IMR-90 (cell line): ENCODE measurements around the gene TMEM212. TPM values are rescaled to one million over a fixed set of nuclear protein-coding genes. Genes with fewer than 3 reads are reported as not detected.

ENCODE experiments used
- ATAC-seq: fragments of 200-7000 bp; cut with Tn5 transposase; 2 replicates; pipeline ENCODE4 v1.9.1; 2020; ENCODE audit warnings: low read depth, mild to moderate bottlenecking, moderate library complexity
- BruUV-seq: library from RNA; stranded (reverse); fragments of 400-500 nt; replicated peaks from 2 replicates; lab custom pipeline; 2021; lab: Mats Ljungman, UMichigan
- CTCF ChIA-PET: fragments of 300-600 bp; formaldehyde crosslinking; extraction: SDS; loops from one replicate; lab custom pipeline; 2021; ENCODE audit warnings: antibody characterized with exemption; lab: Yijun Ruan, JAX
- POLR2A ChIA-PET: fragments of 300-600 bp; sonication (Branson Sonifier 250); formaldehyde crosslinking; loops from one replicate; lab custom pipeline; 2022; ENCODE audit warnings: antibody characterized with exemption; ENCODE audit not compliant: unreplicated experiment; lab: Charles Lee
- DNase-seq: peaks from one replicate; pipeline ENCODE4 v3.0.0; 2013
- H2AFZ ChIP-seq: replicated peaks from 2 replicates; pipeline ENCODE3; 2013; ENCODE audit warnings: low read length, mild to moderate bottlenecking; ENCODE audit not compliant: poor library complexity
- H2AK5ac ChIP-seq: 2 replicates; pipeline ENCODE4 v1.6.1; 2013; ENCODE audit warnings: low read depth, low read length, inconsistent platforms
- H2AK9ac ChIP-seq: replicated peaks from 2 replicates; pipeline ENCODE3; 2013; ENCODE audit warnings: mild to moderate bottlenecking, low read depth, low read length, moderate library complexity; ENCODE audit not compliant: poor library complexity
- H2BK120ac ChIP-seq: 2 replicates; pipeline ENCODE4 v1.6.1; 2013; ENCODE audit warnings: low read depth, low read length, inconsistent platforms
- H2BK15ac ChIP-seq: 3 replicates; pipeline ENCODE4 v1.6.1; 2013; ENCODE audit warnings: low read depth, low read length, inconsistent platforms
- H2BK20ac ChIP-seq: 2 replicates; pipeline ENCODE4 v1.6.1; 2013; ENCODE audit warnings: low read depth, mild to moderate bottlenecking, inconsistent platforms, low read length, moderate library complexity
- H2BK5ac ChIP-seq: 2 replicates; pipeline ENCODE4 v1.6.1; 2013; ENCODE audit warnings: mild to moderate bottlenecking, low read depth, low read length, inconsistent platforms; ENCODE audit not compliant: poor library complexity, severe bottlenecking
- H3K14ac ChIP-seq: replicated peaks from 2 replicates; pipeline ENCODE4 v1.6.1; 2013; ENCODE audit warnings: low read depth, low read length, inconsistent platforms
- H3K18ac ChIP-seq: 2 replicates; pipeline ENCODE4 v1.6.1; 2013; ENCODE audit warnings: low read depth, low read length, control low read depth
- H3K23ac ChIP-seq: 2 replicates; pipeline ENCODE4 v1.6.1; 2013; ENCODE audit warnings: low read depth, low read length, inconsistent platforms
- H3K27ac ChIP-seq: 2 replicates; pipeline ENCODE4 v1.5.1; 2013; ENCODE audit warnings: mild to moderate bottlenecking, control low read depth, low read length; ENCODE audit not compliant: insufficient read depth
- H3K27me3 ChIP-seq: 2 replicates; pipeline ENCODE4 v1.6.1; 2013; ENCODE audit warnings: low read length; ENCODE audit not compliant: control insufficient read depth, insufficient read depth
- H3K36me3 ChIP-seq: 2 replicates; pipeline ENCODE4 v1.6.1; 2013; ENCODE audit warnings: low read length, mixed read lengths; ENCODE audit not compliant: control insufficient read depth, insufficient read depth
- H3K4ac ChIP-seq: 2 replicates; pipeline ENCODE4 v1.6.1; 2013; ENCODE audit warnings: low read depth, low read length, inconsistent platforms
- H3K4me1 ChIP-seq: 2 replicates; pipeline ENCODE4 v1.6.1; 2013; ENCODE audit warnings: low read length, mixed read lengths; ENCODE audit not compliant: control insufficient read depth, insufficient read depth
- H3K4me2 ChIP-seq: 2 replicates; pipeline ENCODE4 v1.6.1; 2013; ENCODE audit warnings: low read depth, mild to moderate bottlenecking, control low read depth, low read length, moderate library complexity
- H3K4me3 ChIP-seq: 2 replicates; pipeline ENCODE4 v1.5.1; 2013; ENCODE audit warnings: low read depth, mild to moderate bottlenecking, control low read depth, low read length, moderate library complexity; ENCODE audit not compliant: insufficient read depth
- H3K56ac ChIP-seq: 2 replicates; pipeline ENCODE4 v1.6.1; 2013; ENCODE audit warnings: low read length, inconsistent platforms; ENCODE audit not compliant: insufficient read depth; ENCODE audit errors: extremely low read depth
- H3K79me1 ChIP-seq, 2 experiments: 2 replicates each; pipeline ENCODE4 v1.6.1; 2013; ENCODE audit warnings: low read length in 2 of 2, inconsistent platforms in 1 of 2, low read depth in 1 of 2
- H3K9ac ChIP-seq: 2 replicates; pipeline ENCODE4 v1.6.1; 2013; ENCODE audit warnings: low read depth, low read length, control low read depth
- H3K9me1 ChIP-seq: 2 replicates; pipeline ENCODE4 v1.6.1; 2013; ENCODE audit warnings: low read length, inconsistent platforms; ENCODE audit not compliant: insufficient read depth
- H3K9me3 ChIP-seq: 2 replicates; pipeline ENCODE4 v1.6.1; 2013; ENCODE audit warnings: low read length; ENCODE audit not compliant: control insufficient read depth, insufficient read depth
- H4K20me1 ChIP-seq: 2 replicates; pipeline ENCODE4 v1.6.1; 2013; ENCODE audit warnings: low read length, inconsistent platforms; ENCODE audit not compliant: insufficient read depth
- H4K5ac ChIP-seq: 2 replicates; pipeline ENCODE4 v1.6.1; 2013; ENCODE audit warnings: mild to moderate bottlenecking, low read depth, low read length, control low read depth
- H4K8ac ChIP-seq, 2 experiments: 2 replicates each; pipeline ENCODE4 v1.6.1; 2013; ENCODE audit warnings: low read depth in 2 of 2, low read length in 2 of 2, control low read depth in 1 of 2, inconsistent platforms in 1 of 2
- H4K91ac ChIP-seq: 2 replicates; pipeline ENCODE4 v1.6.1; 2013; ENCODE audit warnings: low read depth, low read length, inconsistent platforms; ENCODE audit not compliant: insufficient read depth
- BHLHE40 ChIP-seq: fragments of 150-350 bp; IDR thresholded peaks from 2 replicates; pipeline ENCODE4 v1.6.1; 2016; ENCODE audit warnings: mild to moderate bottlenecking, low read depth, low read length
- CHD1 ChIP-seq: IDR thresholded peaks from 2 replicates; pipeline ENCODE4 v1.6.1; 2012; ENCODE audit warnings: low read depth, low read length, improper control_type of control experiment
- CTCF ChIP-seq: conservative IDR thresholded peaks from 2 replicates; pipeline ENCODE4 v1.5.1; 2012; ENCODE audit warnings: mild to moderate bottlenecking, low read depth, low read length, improper control_type of control experiment
- ELK1 ChIP-seq: fragments of 150-350 bp; IDR thresholded peaks from 2 replicates; pipeline ENCODE4 v1.6.1; 2016; ENCODE audit warnings: low read depth, mild to moderate bottlenecking, low read length, moderate library complexity, borderline replicate concordance
- FOS ChIP-seq: fragments of 150-350 bp; IDR thresholded peaks from 2 replicates; pipeline ENCODE4 v1.6.1; 2016; ENCODE audit warnings: low read depth, low read length
- MAFK ChIP-seq: IDR thresholded peaks from 2 replicates; pipeline ENCODE4 v1.6.1; 2012; ENCODE audit warnings: low read depth, low read length, improper control_type of control experiment
- MAZ ChIP-seq: IDR thresholded peaks from 2 replicates; pipeline ENCODE4 v1.6.1; 2012; ENCODE audit warnings: low read depth, mild to moderate bottlenecking, low read length, improper control_type of control experiment, moderate library complexity, borderline replicate concordance
- MXI1 ChIP-seq: IDR thresholded peaks from 2 replicates; pipeline ENCODE4 v1.6.1; 2012; ENCODE audit warnings: low read depth, mild to moderate bottlenecking, low read length, moderate library complexity, borderline replicate concordance
- NFE2L2 ChIP-seq: fragments of 150-350 bp; IDR thresholded peaks from 2 replicates; pipeline ENCODE4 v1.6.1; 2016; ENCODE audit warnings: low read depth, mild to moderate bottlenecking, low read length
- POLR2A ChIP-seq: IDR thresholded peaks from 2 replicates; pipeline ENCODE4 v1.6.1; 2012; ENCODE audit warnings: mild to moderate bottlenecking, low read depth, low read length
- RAD21 ChIP-seq: IDR thresholded peaks from 2 replicates; pipeline ENCODE4 v1.6.1; 2012; ENCODE audit warnings: low read length, improper control_type of control experiment
- RCOR1 ChIP-seq: IDR thresholded peaks from 2 replicates; pipeline ENCODE4 v1.6.1; 2012; ENCODE audit warnings: mild to moderate bottlenecking, low read length, improper control_type of control experiment; ENCODE audit not compliant: insufficient replicate concordance
- RFX5 ChIP-seq: IDR thresholded peaks from 2 replicates; pipeline ENCODE4 v1.8.0; 2012; ENCODE audit warnings: low read depth, mild to moderate bottlenecking, low read length, moderate library complexity
- SMC3 ChIP-seq: fragments of 150-350 bp; IDR thresholded peaks from 2 replicates; pipeline ENCODE4 v1.6.1; 2016; ENCODE audit warnings: low read depth, mild to moderate bottlenecking, antibody characterized with exemption, low read length, moderate library complexity
- USF2 ChIP-seq: fragments of 150-350 bp; IDR thresholded peaks from 2 replicates; pipeline ENCODE4 v1.6.1; 2017; ENCODE audit warnings: mild to moderate bottlenecking, antibody characterized with exemption, low read length, low read depth
- WGBS, 2 experiments: methylation state at CpG; one replicate each; pipeline versions ENCODE4 v1.1.5 to v1.1.7; 2013; ENCODE audit warnings: missing lambda C conversion rate in 2 of 2; ENCODE audit not compliant: insufficient read length in 1 of 2; ENCODE audit errors: extremely low coverage in 2 of 2; 5-methylcytosine and 5-hydroxymethylcytosine counted together
- dilution Hi-C: fragments of 300-500 bp; cut with HindIII; formaldehyde crosslinking; loops from one replicate; pipeline ENCODE4 v1.14.3; 2018; ENCODE audit warnings: low sequenced_read_pairs; ENCODE audit not compliant: unreplicated experiment
- in situ Hi-C: fragments of 300-500 bp; cut with MboI; formaldehyde crosslinking; loops from 3 replicates; pipeline ENCODE4 v1.14.3; 2019; ENCODE audit warnings: low sequenced_read_pairs, inconsistent platforms, mixed read lengths
- intact Hi-C: fragments of 100-400 bp; cut with micrococcal nuclease; formaldehyde crosslinking; loops from 2 replicates; pipeline ENCODE4 v1.10.0; 2022
- polyA plus RNA-seq, 3 experiments: library from polyadenylated mRNA; depleted of rRNA; stranded (reverse); fragments of >200 nt; gene quantifications; 2 replicates each; pipeline ENCODE4 v1.2.3, GENCODE V29; 2012; ENCODE audit warnings: low replicate concordance in 1 of 3
- total RNA-seq: library from RNA; depleted of rRNA; stranded (reverse); fragments of >200 nt; gene quantifications from 2 replicates; pipeline ENCODE4 v1.2.3, GENCODE V29; 2012

TMEM212 gene
- total and polyA plus RNA-seq, 2 of the 4 experiments (the other 2 are of a cell fraction), result not detected

- H3K27me3 ChIP-seq, result no peaks in the 10 kb centered on the region
- H3K23ac ChIP-seq, result no peak overlapping the region
- H4K20me1 ChIP-seq, result no peaks in the 10 kb centered on the region
- H2AFZ ChIP-seq, result no peak overlapping the region
- no peak overlapping the region for H2BK15ac ChIP-seq
- ATAC-seq (no peak), DNase-seq (no peak)
- H2BK120ac ChIP-seq, result no peak overlapping the region
- H2AK9ac ChIP-seq, result no peak overlapping the region
- ChIA-PET POLR2A (no interaction called here), CTCF (no interaction called here)
- no peak overlapping the region for H3K4ac ChIP-seq
- no peak overlapping the region for H2BK5ac ChIP-seq
- H3K79me1 ChIP-seq, result no peaks in the 10 kb centered on the region
- 100% methylated on average over 1 of the region's 2 CpGs; no CpG with 5 or more reads in 1 of the 2 experiments for WGBS, 2 experiments
- TF ChIP-seq FOS, result no peak
- TF ChIP-seq BHLHE40, result no peak
- TF ChIP-seq MXI1, result no peak
- no peak for TF ChIP-seq CTCF
- no peak for TF ChIP-seq MAFK
- TF ChIP-seq RFX5, result no peak
- TF ChIP-seq CHD1, result no peak
- TF ChIP-seq SMC3, result no peak
- no peak for TF ChIP-seq POLR2A
- TF ChIP-seq ELK1, result no peak
- no peak for TF ChIP-seq NFE2L2
- TF ChIP-seq MAZ, result no peak
- no peak for TF ChIP-seq RAD21
- TF ChIP-seq USF2, result no peak
- TF ChIP-seq RCOR1, result no peak
- H3K14ac ChIP-seq, result no peak overlapping the region
- H2BK20ac ChIP-seq, result no peak overlapping the region
- 0 out of 2 replicates have a peak, but pooled peaks cover 2% of the 10 kb centered on the region for H3K9me3 ChIP-seq
- no peak overlapping the region for H3K18ac ChIP-seq
- H2AK5ac ChIP-seq, result no peak overlapping the region
- no peak overlapping the region for H3K4me2 ChIP-seq
- H4K8ac ChIP-seq, result no peak overlapping the region
- no peak overlapping the region for H4K5ac ChIP-seq
- no peaks in the 10 kb centered on the region for H3K36me3 ChIP-seq
- no peak overlapping the region for H3K56ac ChIP-seq
- no peak overlapping the region for H3K9ac ChIP-seq
- H3K4me3 ChIP-seq, result no peak overlapping the region
- no peak overlapping the region for H4K91ac ChIP-seq
- in situ Hi-C loops, result no loop called here
- dilution Hi-C loops, result no loop called here
- peaks cover 7% of the 10 kb centered on the region for H3K4me1 ChIP-seq
- H3K27ac ChIP-seq, result no peak overlapping the region
- intact Hi-C loops, result no loop called here
- BruUV-seq, result no TSS peak
- 0 out of 2 replicates have a peak, but pooled peaks cover 2% of the 10 kb centered on the region for H3K9me1 ChIP-seq
Observed at GRCh38 chr3:171907761-171908160, 64.6 kb downstream of the TMEM212 start.
